Measurements from ENCODE around the gene PLEKHG4B.
"Not testable (repeated sequence)": the region's sequence is repeated elsewhere in the genome, so short reads cannot be mapped to it uniquely, and the experiment has no call there.

PLEKHG4B gene

GRCh38 chr5:233426-233825 lies 141.5 kb downstream of the PLEKHG4B start:
- DNase-seq (ENCODE audit: low spot score): not testable (repeated sequence)

- DNase-seq (ENCODE audit: low spot score): no peak
Measured at GRCh38 chr5:234450-234849, 142.5 kb downstream of the PLEKHG4B start.

GRCh38 chr5:235527-235926 lies 143.6 kb downstream of the PLEKHG4B start:
- DNase-seq (ENCODE audit: low spot score): not testable (repeated sequence)

- DNase-seq (ENCODE audit: low spot score): not testable (repeated sequence)
Measured at GRCh38 chr5:237931-238330, 146.0 kb downstream of the PLEKHG4B start.

Measured in AG20443 (cell line).